HG02970 (cell line): ENCODE results near the gene SUB1.
A peak's percentile ranks its signal among the peaks of the same experiment; 100 is the strongest.
"Not testable (repeated sequence)": the region's sequence is repeated elsewhere in the genome, so short reads cannot be mapped to it uniquely, and the experiment has no call there.

ENCODE experiments used
- ATAC-seq: cut with Tn5 transposase; IDR thresholded peaks from one replicate; pipeline ENCODE4 v1.9.1; 2021; ENCODE audit warnings: mild to moderate bottlenecking, moderate library complexity, moderate number of reproducible peaks; ENCODE audit not compliant: unreplicated experiment, low FRiP score

The SUB1 gene

DNA sequence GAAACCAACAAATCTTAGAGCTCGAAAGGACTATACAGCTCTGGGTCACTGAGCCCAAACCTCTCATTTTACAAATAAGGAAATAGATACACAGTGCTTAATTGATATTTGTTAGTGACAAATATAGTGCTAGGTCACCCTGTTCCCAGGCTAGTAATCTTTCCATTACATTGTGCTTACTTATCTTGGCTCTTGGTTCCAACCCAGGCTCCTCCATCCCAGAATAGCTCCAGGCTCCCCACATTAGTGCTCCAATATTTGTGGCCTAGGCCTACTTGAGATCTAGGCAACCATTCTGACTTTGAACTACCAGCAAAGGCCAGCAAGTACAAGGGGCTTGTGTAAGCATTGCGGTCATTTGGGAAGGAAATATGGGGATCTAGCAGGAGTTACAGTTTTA is 21.7 kb upstream of the SUB1 start:
- ATAC-seq, result no peak

GRCh38 chr5:32565145-32565544 is 20.2 kb upstream of the SUB1 start:
- no peak for ATAC-seq

GRCh38 chr5:32566319-32567111 is 18.8 kb upstream of the SUB1 start:
- ATAC-seq, result no peak

GRCh38 chr5:32571128-32571527 is 14.2 kb upstream of the SUB1 start:
- no peak for ATAC-seq

DNA sequence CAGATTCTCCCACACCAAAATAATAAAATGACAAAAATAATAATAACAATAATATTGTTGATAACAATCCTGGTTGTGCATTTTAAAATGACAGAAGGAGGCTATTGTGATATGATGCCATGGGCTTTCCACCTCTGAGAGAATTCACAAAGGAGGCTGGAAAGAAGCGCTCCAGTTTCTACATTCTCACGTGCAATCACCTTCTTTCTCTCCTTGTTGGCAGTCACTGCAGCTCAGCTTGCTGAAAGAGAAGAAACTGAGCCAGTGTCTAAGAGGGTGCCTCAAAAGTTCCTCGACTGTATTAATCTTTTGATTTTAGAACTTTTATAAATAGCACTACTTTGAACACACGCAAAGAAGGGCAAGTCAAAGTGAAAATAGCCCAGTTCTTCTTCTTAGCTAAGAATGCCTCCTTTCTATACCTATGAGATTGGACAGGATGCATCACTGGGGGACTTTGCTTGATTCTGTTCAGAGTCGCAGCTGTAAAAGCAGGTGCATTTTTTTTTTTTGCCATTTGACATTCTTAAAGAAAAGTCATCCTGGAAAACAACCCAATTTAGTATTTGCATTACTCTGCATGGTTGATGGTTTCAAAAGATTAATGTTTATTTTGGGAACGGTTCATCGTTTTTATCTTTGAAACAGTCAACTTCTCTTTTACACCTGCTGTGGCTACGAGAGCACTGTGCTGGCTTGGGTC is 12.4 kb upstream of the SUB1 start:
- ATAC-seq, result peak; percentile 61

GRCh38 chr5:32573481-32573854 is 11.9 kb upstream of the SUB1 start:
- not testable (repeated sequence) for ATAC-seq

GRCh38 chr5:32574540-32575175 is 10.7 kb upstream of the SUB1 start:
- ATAC-seq, result no peak

GRCh38 chr5:32578363-32578762 is 7.0 kb upstream of the SUB1 start:
- no peak for ATAC-seq

- no peak for ATAC-seq
Measured at GRCh38 chr5:32578764-32579163, 6.6 kb upstream of the SUB1 start.

DNA sequence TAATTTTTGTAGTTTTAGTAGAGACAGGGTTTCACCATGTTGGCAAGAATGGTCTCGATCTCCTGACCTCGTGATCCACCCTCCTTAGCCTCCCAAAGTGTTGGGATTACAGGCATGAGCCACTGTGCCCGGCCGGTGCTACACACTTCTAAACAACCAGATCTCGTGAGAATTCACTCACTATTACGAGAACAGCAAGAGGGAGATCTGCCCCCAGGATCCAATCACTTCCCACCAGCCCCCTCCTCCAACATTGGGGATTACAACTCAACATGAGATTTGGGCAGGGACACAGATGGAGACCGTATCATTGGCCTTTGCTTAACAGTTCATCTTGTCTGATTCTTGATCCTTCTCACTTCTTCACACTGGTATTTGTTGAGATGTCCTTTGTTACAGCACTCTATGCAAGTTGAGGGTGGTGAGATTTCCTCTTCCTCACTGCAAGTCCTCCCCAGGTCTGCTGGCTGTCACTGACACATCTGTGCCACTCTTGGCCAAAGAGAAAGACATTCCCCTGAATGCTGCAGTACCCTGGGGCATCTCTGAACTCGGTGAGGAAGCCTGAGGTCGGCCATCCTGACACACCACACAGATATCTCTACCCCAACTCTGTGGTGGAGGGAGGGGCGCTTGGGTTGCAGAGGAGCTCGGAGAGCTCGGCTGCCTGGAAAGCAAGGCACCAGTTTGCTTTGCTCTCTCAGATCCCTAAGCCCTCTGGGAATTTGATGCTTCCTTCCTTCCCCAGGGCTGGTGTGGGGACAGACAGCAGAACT is 4.2 kb upstream of the SUB1 start:
- ATAC-seq, result no peak

GRCh38 chr5:32583582-32584232 is 1.6 kb upstream of the SUB1 start:
- ATAC-seq, result peak; percentile 65

DNA sequence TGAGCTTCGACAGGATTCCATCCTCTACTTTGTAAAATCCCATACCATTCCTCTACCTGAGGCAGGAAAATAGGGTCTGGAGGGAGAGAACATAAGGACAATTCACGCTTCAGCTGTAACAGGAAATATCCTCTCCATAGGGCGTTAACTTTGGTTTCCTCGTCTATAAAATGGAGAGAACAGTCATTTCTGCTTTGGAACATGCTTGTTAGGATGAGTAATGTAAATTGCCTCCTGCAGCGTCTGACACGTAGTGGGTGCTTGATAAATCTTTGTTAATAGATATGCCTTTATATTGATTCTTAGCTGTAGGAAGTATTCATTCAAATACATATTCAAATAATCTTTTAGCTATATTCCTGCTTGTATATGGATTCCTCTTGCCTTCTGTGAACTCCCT is 711 bp upstream of the SUB1 start:
- no peak for ATAC-seq

- ATAC-seq, result no peak
Measured at GRCh38 chr5:32585122-32585445, 273 bp upstream of the SUB1 start.

DNA sequence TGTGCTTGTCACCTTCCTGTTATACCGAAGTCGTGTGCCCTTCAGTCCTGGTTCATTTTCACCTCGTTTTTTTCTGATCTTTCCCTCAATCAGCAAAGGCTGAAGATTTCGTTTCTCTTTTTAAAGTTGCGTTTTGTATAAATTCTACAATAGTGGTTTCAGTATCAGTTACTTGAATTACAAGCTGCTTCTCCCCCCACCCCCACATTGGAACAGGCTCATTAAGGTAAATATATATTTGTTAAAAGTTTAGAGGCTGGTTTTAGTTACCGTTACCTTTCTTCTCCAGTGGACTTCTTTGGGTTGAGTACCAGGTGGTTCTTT is 881 bp downstream of the SUB1 start:
- ATAC-seq, result no peak

DNA sequence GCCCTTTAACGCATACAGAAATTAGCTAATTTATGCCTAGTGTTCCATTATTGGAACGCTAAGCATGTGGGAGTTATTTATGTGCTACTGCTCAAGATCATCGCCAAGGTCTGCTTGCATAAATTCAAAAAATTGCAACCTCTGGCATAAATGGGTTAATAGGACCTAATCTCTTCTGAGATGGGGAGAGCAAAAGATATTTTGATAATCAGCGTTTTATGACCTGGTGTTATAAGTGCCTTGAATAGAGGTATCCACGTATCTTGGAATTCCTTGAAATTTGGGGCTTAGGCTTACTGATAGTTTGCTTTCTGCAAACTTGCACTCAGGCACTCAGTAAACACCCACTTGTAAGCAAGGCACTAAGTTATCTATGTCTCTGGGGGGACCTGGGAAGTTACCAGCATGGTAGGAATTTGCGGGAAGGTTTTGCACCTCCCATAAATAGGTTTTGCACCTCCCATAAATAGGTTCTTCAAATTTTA is 1.8 kb downstream of the SUB1 start:
- ATAC-seq, result no peak

- ATAC-seq, result no peak
Measured at GRCh38 chr5:32589416-32589815, 4.1 kb downstream of the SUB1 start.

DNA sequence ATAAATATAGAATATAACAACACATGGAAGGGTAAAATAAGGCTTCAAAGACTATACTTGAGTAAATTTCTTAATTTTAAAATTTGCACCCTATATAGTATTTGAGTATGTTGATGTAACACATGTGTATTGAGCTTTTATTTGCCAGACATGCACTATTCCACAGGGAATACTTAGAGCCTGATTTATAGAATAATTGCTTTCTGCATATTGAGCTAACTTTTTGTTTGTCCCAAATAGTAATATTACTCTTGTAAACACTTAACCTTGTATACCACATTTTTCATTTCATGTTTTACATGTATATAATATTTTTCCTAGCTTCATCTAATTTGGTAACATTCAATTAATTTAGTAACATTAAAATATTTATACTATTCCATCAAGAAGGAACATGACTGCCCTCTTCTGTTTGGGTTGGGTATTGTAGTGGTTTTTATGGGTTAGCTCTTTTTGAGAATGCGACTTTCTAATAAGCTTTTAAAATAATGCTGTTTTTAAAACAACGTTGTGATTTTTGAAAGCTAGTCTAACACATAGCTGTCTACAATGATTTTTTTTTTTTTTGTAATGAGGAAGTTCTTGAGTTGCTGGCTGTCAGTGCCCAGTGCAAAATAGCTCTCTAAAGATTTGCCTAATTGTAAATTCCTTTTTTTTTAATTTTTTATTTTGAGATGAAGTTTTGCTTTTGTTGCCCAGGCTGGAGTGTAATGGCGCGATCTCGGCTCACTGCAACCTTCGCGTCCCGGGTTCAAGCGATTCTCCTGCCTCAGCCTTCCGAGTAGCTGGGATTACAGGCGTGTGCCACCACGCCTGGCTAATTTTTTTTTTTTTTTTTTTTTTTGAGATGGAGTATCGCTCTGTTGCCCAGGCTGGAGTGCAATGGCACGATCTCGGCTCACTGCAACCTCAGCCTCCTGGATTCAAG is 4.8 kb downstream of the SUB1 start:
- no peak for ATAC-seq

- no peak for ATAC-seq
Measured at GRCh38 chr5:32595118-32595517, 9.8 kb downstream of the SUB1 start.

GRCh38 chr5:32597041-32597629 is 11.8 kb downstream of the SUB1 start:
- no peak for ATAC-seq
